Measurements from ENCODE around the gene CDKAL1.
A peak's percentile ranks its signal among the peaks of the same experiment; 100 is the strongest.

The CDKAL1 gene

DNA sequence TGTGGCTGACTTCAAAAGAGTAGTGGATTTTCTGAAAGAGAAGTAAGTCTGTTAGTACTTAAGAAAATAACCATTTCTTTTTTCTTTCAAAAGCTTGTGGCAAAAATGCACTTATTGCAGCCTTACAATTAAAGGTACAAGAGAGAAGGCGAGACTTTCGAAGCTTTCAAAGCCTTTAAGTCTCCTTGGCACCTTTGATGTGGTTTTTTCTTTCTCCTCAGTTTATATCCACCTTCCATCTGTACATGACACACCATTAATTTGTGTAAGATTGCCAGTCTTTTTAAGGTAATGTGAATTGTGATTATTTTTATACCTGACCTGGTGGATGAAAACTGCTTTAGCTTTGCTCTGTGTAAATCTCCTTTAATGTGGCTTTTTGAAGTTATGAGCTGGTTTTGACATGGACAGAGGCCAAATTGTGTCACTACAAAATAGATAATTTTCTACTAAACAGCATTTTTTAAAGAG lies 466.1 kb downstream of the CDKAL1 start:
- DNase-seq: no peak
- Histone ChIP-seq H3K4me3 (ENCODE audit: low read depth, low read length) (no peak overlapping the region), H3K27ac (no peak overlapping the region), H3K27me3 (replicated peaks) (no peaks in the 10 kb centered on the region), H3K36me3 (replicated peaks) (no peaks in the 10 kb centered on the region)
- TF ChIP-seq, protein P1, sequence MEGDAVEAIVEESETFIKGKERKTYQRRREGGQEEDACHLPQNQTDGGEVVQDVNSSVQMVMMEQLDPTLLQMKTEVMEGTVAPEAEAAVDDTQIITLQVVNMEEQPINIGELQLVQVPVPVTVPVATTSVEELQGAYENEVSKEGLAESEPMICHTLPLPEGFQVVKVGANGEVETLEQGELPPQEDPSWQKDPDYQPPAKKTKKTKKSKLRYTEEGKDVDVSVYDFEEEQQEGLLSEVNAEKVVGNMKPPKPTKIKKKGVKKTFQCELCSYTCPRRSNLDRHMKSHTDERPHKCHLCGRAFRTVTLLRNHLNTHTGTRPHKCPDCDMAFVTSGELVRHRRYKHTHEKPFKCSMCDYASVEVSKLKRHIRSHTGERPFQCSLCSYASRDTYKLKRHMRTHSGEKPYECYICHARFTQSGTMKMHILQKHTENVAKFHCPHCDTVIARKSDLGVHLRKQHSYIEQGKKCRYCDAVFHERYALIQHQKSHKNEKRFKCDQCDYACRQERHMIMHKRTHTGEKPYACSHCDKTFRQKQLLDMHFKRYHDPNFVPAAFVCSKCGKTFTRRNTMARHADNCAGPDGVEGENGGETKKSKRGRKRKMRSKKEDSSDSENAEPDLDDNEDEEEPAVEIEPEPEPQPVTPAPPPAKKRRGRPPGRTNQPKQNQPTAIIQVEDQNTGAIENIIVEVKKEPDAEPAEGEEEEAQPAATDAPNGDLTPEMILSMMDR (IDR thresholded peaks at IDR 0.05; ENCODE audit: low read depth, low read length, missing control alignments): no peak
- in situ Hi-C loops (cut with HindIII; ENCODE audit: low pct_ligation_motif_present, low sequenced_read_pairs): no loop called here

DNA sequence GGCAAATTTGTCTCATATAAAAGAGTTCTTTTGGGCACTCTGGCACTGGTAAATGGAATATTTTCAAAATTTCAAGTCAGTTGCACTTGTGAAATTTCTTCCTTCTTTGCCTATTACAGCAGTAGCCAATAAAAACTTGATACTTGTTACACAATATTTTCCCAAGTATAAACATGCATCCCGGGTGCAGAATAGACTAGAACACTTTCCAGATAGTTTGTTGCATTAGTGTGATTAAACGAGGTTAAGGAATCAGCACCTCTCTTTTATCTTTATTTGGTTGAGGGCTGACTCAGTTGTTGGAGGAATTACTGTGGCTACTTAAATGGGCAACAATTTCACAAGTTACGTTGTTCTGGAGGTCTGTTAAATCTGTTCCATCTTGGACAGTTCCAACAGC lies 467.5 kb downstream of the CDKAL1 start:
- no peak overlapping the region for H3K27ac ChIP-seq
- TF ChIP-seq, protein P1 (IDR thresholded peaks at IDR 0.05; ENCODE audit: low read depth, low read length, missing control alignments): no peak
- H3K36me3 ChIP-seq (replicated peaks): no peaks in the 10 kb centered on the region
- no peaks in the 10 kb centered on the region for H3K27me3 ChIP-seq (replicated peaks)
- in situ Hi-C loops (cut with HindIII; ENCODE audit: low pct_ligation_motif_present, low sequenced_read_pairs): no loop called here
- no peak for DNase-seq
- no peak overlapping the region for H3K4me3 ChIP-seq (ENCODE audit: low read depth, low read length)

DNA sequence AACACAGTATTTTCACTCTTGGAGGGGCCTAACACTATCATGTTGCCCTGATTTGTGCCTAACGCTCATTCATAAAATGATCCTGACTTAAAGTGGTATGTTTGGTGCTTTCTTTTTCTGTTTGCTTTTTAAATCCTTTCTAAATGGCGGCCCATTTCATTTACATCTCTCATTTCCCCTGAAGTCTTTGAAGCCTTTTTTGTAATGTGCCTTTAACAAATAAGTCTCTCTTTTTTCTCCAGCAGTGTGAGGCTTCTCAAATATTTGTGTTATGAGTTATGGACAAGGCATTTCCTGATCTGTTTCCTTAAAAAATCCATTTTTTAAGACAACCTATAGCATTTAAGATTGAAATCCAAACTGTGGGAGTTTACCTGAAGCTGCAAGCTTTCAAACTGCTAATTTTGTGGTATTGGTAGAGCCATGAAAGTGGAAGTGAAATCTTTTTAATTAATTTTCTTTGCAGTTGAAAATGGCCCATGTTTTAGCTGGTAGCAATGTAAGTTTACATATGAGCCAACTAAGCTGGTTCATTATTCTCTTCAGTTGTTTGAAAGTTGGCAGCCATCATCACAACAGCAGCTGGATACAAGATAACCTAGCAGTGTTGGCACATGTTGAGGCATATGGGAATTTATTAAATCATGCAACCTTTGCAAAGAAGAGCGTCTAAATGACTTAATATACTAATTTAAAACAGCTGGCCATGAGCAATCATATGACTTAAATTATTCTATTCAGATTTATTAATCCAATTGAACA lies 469.7 kb downstream of the CDKAL1 start:
- peak; percentile 42 for DNase-seq
- Histone ChIP-seq H3K4me3 (ENCODE audit: low read depth, low read length) (no peak overlapping the region), H3K27ac (peak overlapping the region; percentile 69), H3K27me3 (replicated peaks) (no peaks in the 10 kb centered on the region), H3K36me3 (replicated peaks) (no peaks in the 10 kb centered on the region)
- TF ChIP-seq, protein P1 (IDR thresholded peaks at IDR 0.05; ENCODE audit: low read depth, low read length, missing control alignments): no peak
- in situ Hi-C loops (cut with HindIII; ENCODE audit: low pct_ligation_motif_present, low sequenced_read_pairs): no loop called here

DNA sequence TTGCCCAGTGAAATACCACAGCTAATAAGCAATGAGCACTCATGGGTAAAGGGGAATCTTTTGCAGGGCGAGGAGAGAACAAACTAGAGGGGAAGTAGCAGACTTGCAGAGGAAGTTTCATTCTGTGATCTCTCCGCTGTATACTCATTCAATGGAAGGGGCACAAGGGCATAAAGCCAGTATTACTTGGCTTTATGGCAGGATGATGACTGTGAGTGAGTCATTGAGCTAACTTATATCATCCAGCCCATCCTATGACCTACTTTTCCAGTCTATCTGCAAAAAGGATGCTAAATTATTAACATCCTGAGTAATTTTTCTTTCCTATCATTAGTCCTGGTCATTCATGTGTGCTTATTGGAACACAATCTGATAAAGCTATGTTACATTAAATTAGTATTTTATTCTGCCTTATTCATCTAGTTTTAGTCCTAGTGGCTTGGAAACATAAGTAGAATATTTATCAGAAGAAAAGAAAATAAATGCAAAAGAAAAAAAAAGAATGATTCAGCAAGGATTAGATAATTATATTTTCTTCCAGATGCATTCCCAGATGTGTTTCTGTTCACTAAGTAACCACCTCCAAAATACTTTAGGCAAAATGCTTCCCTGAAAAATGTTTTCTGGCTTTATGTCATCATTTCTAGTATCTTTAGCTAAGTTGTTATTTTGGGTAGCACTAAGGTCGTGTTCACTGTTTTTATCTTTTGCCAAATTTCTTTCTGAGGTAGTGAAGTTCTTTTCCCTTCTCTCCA lies 471.7 kb downstream of the CDKAL1 start:
- in situ Hi-C loops (cut with HindIII; ENCODE audit: low pct_ligation_motif_present, low sequenced_read_pairs): no loop called here
- Histone ChIP-seq H3K27ac (peak overlapping the region; percentile 50), H3K27me3 (replicated peaks) (no peaks in the 10 kb centered on the region), H3K36me3 (replicated peaks) (no peaks in the 10 kb centered on the region), H3K4me3 (ENCODE audit: low read depth, low read length) (no peak overlapping the region)
- TF ChIP-seq, protein P1 (IDR thresholded peaks at IDR 0.05; ENCODE audit: low read depth, low read length, missing control alignments): no peak
- peak; percentile 87 for DNase-seq

DNA sequence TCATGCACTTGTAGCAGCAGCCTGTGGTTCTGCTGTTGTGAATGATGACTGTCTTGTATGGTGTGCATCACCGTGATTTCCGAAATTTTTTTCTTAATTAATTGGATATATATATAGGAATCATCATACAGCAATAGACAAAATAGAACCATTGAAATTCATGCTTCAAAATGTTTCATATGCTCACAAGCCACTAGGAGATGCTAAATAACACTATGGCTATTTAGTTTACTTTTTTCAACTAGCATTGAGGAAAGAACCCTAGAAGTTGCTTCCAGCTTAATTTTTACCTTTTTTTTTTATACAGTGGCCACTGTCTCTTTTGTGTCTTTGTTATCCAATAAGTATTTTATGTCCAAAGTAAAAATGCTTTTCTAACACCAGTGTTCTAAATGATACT lies 485.4 kb downstream of the CDKAL1 start:
- H3K27me3 ChIP-seq (replicated peaks): no peaks in the 10 kb centered on the region
- in situ Hi-C loops (cut with HindIII; ENCODE audit: low pct_ligation_motif_present, low sequenced_read_pairs): no loop called here
- no peaks in the 10 kb centered on the region for H3K36me3 ChIP-seq (replicated peaks)
- no peak overlapping the region for H3K4me3 ChIP-seq (ENCODE audit: low read depth, low read length)
- H3K27ac ChIP-seq: no peak overlapping the region
- TF ChIP-seq, protein P1 (IDR thresholded peaks at IDR 0.05; ENCODE audit: low read depth, low read length, missing control alignments): peak; percentile 18
- DNase-seq: no peak

All from brain microvascular endothelial cell (primary cell).